DMS153 (cell line): ENCODE data around the gene PGLYRP1.

ENCODE experiments used
- DNase-seq: peaks from one replicate; lab custom pipeline; 2025; lab: John Stamatoyannopoulos, UW

PGLYRP1 gene

GRCh38 chr19:46022431-46023310, at the start of gene PGLYRP1:
Gene PGLYRP1, minus strand, starts transcription at chr19:46023053. Its CDS starts 32 bp downstream, at chr19:46023021.
- no peak for DNase-seq

GRCh38 chr19:46069806-46070341, 47.0 kb upstream of the PGLYRP1 start:
- no peak for DNase-seq

GRCh38 chr19:46068345-46069258, 45.7 kb upstream of the PGLYRP1 start:
- no peak for DNase-seq

- no peak for DNase-seq
Observed at GRCh38 chr19:46067691-46068090, 44.8 kb upstream of the PGLYRP1 start.

- no peak for DNase-seq
Observed at GRCh38 chr19:46066471-46066870, 43.6 kb upstream of the PGLYRP1 start.

GRCh38 chr19:46065486-46066071, 42.7 kb upstream of the PGLYRP1 start:
- no peak for DNase-seq

- no peak for DNase-seq
Observed at GRCh38 chr19:46063201-46063600, 40.3 kb upstream of the PGLYRP1 start.

- DNase-seq = no peak
Observed at GRCh38 chr19:46060012-46060411, 37.2 kb upstream of the PGLYRP1 start.

GRCh38 chr19:46058778-46059177, 35.9 kb upstream of the PGLYRP1 start:
- no peak for DNase-seq

- DNase-seq = no peak
Observed at GRCh38 chr19:46056536-46056935, 33.7 kb upstream of the PGLYRP1 start.

GRCh38 chr19:46052896-46053295, 30.0 kb upstream of the PGLYRP1 start:
- DNase-seq = no peak

- peak; percentile 42 for DNase-seq
Observed at GRCh38 chr19:46049597-46049996, 26.7 kb upstream of the PGLYRP1 start.

- no peak for DNase-seq
Observed at GRCh38 chr19:46043519-46043918, 20.7 kb upstream of the PGLYRP1 start.

- no peak for DNase-seq
Observed at GRCh38 chr19:46042252-46042883, 19.5 kb upstream of the PGLYRP1 start.

- DNase-seq = peak; percentile 48
Observed at GRCh38 chr19:46040952-46041500, 18.2 kb upstream of the PGLYRP1 start, which contains the start of gene IGFL4. Gene IGFL4, minus strand, starts transcription at chr19:46041002. Its CDS starts 40 bp downstream, at chr19:46040962.

GRCh38 chr19:46040125-46040524, 17.3 kb upstream of the PGLYRP1 start:
- no peak for DNase-seq

- DNase-seq = no peak
Observed at GRCh38 chr19:46036744-46037128, 13.9 kb upstream of the PGLYRP1 start.

- DNase-seq = no peak
Observed at GRCh38 chr19:46035986-46036743, 13.3 kb upstream of the PGLYRP1 start.

GRCh38 chr19:46035546-46035945, 12.7 kb upstream of the PGLYRP1 start:
- DNase-seq = no peak

- no peak for DNase-seq
Observed at GRCh38 chr19:46033401-46033800, 10.5 kb upstream of the PGLYRP1 start.
